HG03565 (cell line): ENCODE measurements around the gene EBLN2.

Experiments used
- ATAC-seq: cut with Tn5 transposase; IDR thresholded peaks from one replicate; pipeline ENCODE4 v1.9.1; 2021; ENCODE audit warnings: mild to moderate bottlenecking, moderate library complexity; ENCODE audit not compliant: unreplicated experiment

Gene EBLN2

GRCh38 chr3:73061416-73061815, at the start of gene EBLN2:
Gene EBLN2, plus strand, starts transcription at chr3:73061659. Its CDS starts 423 bp downstream, at chr3:73062082.
- no peak for ATAC-seq

- no peak for ATAC-seq
Measured at GRCh38 chr3:73018298-73018697, 43.2 kb upstream of the EBLN2 start.

- ATAC-seq, result no peak
Measured at GRCh38 chr3:73018790-73019441, 42.5 kb upstream of the EBLN2 start.

- ATAC-seq, result no peak
Measured at GRCh38 chr3:73021301-73021835, 40.1 kb upstream of the EBLN2 start.

- no peak for ATAC-seq
Measured at GRCh38 chr3:73024836-73025235, 36.6 kb upstream of the EBLN2 start.

- ATAC-seq, result no peak
Measured at GRCh38 chr3:73026111-73026759, 35.2 kb upstream of the EBLN2 start.

GRCh38 chr3:73026760-73027113, 34.7 kb upstream of the EBLN2 start:
- no peak for ATAC-seq

GRCh38 chr3:73028803-73029202, 32.7 kb upstream of the EBLN2 start:
- no peak for ATAC-seq

- ATAC-seq, result no peak
Measured at GRCh38 chr3:73029321-73029796, 32.1 kb upstream of the EBLN2 start.

GRCh38 chr3:73030073-73030597, 31.3 kb upstream of the EBLN2 start:
- no peak for ATAC-seq

GRCh38 chr3:73031573-73032103, 29.8 kb upstream of the EBLN2 start:
- no peak for ATAC-seq

GRCh38 chr3:73036694-73037591, 24.5 kb upstream of the EBLN2 start:
- no peak for ATAC-seq

GRCh38 chr3:73041537-73041936, 19.9 kb upstream of the EBLN2 start:
- no peak for ATAC-seq

GRCh38 chr3:73043414-73043813, 18.0 kb upstream of the EBLN2 start:
- no peak for ATAC-seq

GRCh38 chr3:73045391-73045790, 16.1 kb upstream of the EBLN2 start:
- ATAC-seq, result no peak

- ATAC-seq, result no peak
Measured at GRCh38 chr3:73046195-73046594, 15.3 kb upstream of the EBLN2 start.

- no peak for ATAC-seq
Measured at GRCh38 chr3:73049319-73049718, 12.1 kb upstream of the EBLN2 start.

GRCh38 chr3:73052857-73053256, 8.6 kb upstream of the EBLN2 start:
- ATAC-seq, result no peak

- no peak for ATAC-seq
Measured at GRCh38 chr3:73055583-73055982, 5.9 kb upstream of the EBLN2 start.

GRCh38 chr3:73056014-73056844, 5.2 kb upstream of the EBLN2 start:
- ATAC-seq, result no peak
